Subcutaneous abdominal adipose tissue (tissue), 5 donors: ENCODE results near the gene RHBDF1.
"Not testable (repeated sequence)": the region's sequence is repeated elsewhere in the genome, so short reads cannot be mapped to it uniquely, and the experiment has no call there.

Experiments
- H3K27ac ChIP-seq: one replicate; pipeline ENCODE4 v1.7.0; 2013; ENCODE audit warnings: low read depth, mild to moderate bottlenecking, inconsistent platforms, low read length, moderate library complexity
- H3K27me3 ChIP-seq, 5 donors: one replicate each; pipeline ENCODE4 v1.7.0; 2013; ENCODE audit warnings: low read length in 5 of 5, inconsistent platforms in 1 of 5; ENCODE audit not compliant: control insufficient read depth in 5 of 5, insufficient read depth in 4 of 5
- H3K36me3 ChIP-seq, 5 donors: one replicate each; pipeline ENCODE4 v1.7.0; 2013; ENCODE audit warnings: low read length in 5 of 5; ENCODE audit not compliant: control insufficient read depth in 5 of 5, insufficient read depth in 5 of 5
- H3K4me1 ChIP-seq, 5 donors: one replicate each; pipeline ENCODE4 v1.7.0; 2013; ENCODE audit warnings: low read length in 5 of 5, mild to moderate bottlenecking in 3 of 5, moderate library complexity in 1 of 5; ENCODE audit not compliant: control insufficient read depth in 5 of 5, insufficient read depth in 5 of 5
- H3K4me3 ChIP-seq, 5 donors: one replicate each; pipeline ENCODE4 v1.7.0; 2013; ENCODE audit warnings: low read length in 5 of 5, low read depth in 1 of 5
- H3K9ac ChIP-seq, 5 donors: one replicate each; pipeline ENCODE4 v1.7.0; 2013; ENCODE audit warnings: low read length in 5 of 5, mild to moderate bottlenecking in 4 of 5, moderate library complexity in 3 of 5
- H3K9me3 ChIP-seq, 5 donors: one replicate each; pipeline ENCODE4 v1.7.0; 2013; ENCODE audit warnings: low read length in 5 of 5; ENCODE audit not compliant: control insufficient read depth in 5 of 5
- donor health status: healthy.
- donor health status: healthy.
- donor health status: healthy.
- donor health status: healthy.
- donor health status: healthy.

The RHBDF1 gene

GRCh38 chr16:38941-39892, 33.2 kb downstream of the RHBDF1 start:
- Histone ChIP-seq H3K9me3 (no peaks in the 10 kb centered on the region), H3K4me3 (no peak overlapping the region), H3K27ac (no peak overlapping the region), H3K36me3 (peaks cover 0 to 9% (median 3%) of the 10 kb centered on the region in 5 donors), H3K27me3 (no peaks in the 10 kb centered on the region), H3K9ac (no peak overlapping the region), H3K4me1 (peaks cover 0 to 14% (median 10%) of the 10 kb centered on the region in 5 donors)

- H3K4me3 ChIP-seq, H3K27me3 ChIP-seq, H3K9me3 ChIP-seq, H3K27ac ChIP-seq, H3K9ac ChIP-seq, H3K36me3 ChIP-seq: not testable (repeated sequence)
- peaks cover 0 to 16% (median 10%) of the 10 kb centered on the region in 5 donors for H3K4me1 ChIP-seq
These were observed 34.2 kb downstream of the RHBDF1 start for GRCh38 chr16:38206-38605.

- no peak overlapping the region for H3K27ac ChIP-seq
- no peaks in the 10 kb centered on the region for H3K9me3 ChIP-seq
- no peak overlapping the region for H3K9ac ChIP-seq
- H3K4me1 ChIP-seq, result peaks cover 0 to 16% (median 10%) of the 10 kb centered on the region in 5 donors
- H3K36me3 ChIP-seq, result peaks cover 0 to 5% (median 0%) of the 10 kb centered on the region in 5 donors
- no peaks in the 10 kb centered on the region for H3K27me3 ChIP-seq
- no peak overlapping the region for H3K4me3 ChIP-seq
These were observed 34.9 kb downstream of the RHBDF1 start for GRCh38 chr16:37511-37910.

GRCh38 chr16:36336-36984, 36.0 kb downstream of the RHBDF1 start:
- H3K27me3 ChIP-seq, result no peaks in the 10 kb centered on the region
- H3K27ac ChIP-seq, result no peak overlapping the region
- no peaks in the 10 kb centered on the region for H3K36me3 ChIP-seq
- H3K4me3 ChIP-seq, result no peak overlapping the region
- peak overlapping the region in 1 of 5 donors; percentile 4 for H3K9ac ChIP-seq
- H3K4me1 ChIP-seq, result peaks cover 0 to 16% (median 7%) of the 10 kb centered on the region in 5 donors
- no peaks in the 10 kb centered on the region for H3K9me3 ChIP-seq

- Histone ChIP-seq H3K27ac (no peak overlapping the region), H3K36me3 (no peaks in the 10 kb centered on the region), H3K4me3 (no peak overlapping the region), H3K4me1 (peaks cover 0 to 16% (median 7%) of the 10 kb centered on the region in 5 donors), H3K27me3 (no peaks in the 10 kb centered on the region), H3K9ac (no peak overlapping the region), H3K9me3 (no peaks in the 10 kb centered on the region)
These were observed 36.6 kb downstream of the RHBDF1 start for GRCh38 chr16:35678-36305.

GRCh38 chr16:35011-35677, 37.3 kb downstream of the RHBDF1 start:
- Histone ChIP-seq H3K27me3 (no peaks in the 10 kb centered on the region), H3K9me3 (no peaks in the 10 kb centered on the region), H3K27ac (no peak overlapping the region), H3K9ac (no peak overlapping the region), H3K36me3 (no peaks in the 10 kb centered on the region), H3K4me1 (peaks cover 0 to 16% (median 7%) of the 10 kb centered on the region in 5 donors), H3K4me3 (no peak overlapping the region)

GRCh38 chr16:34648-34987, 37.8 kb downstream of the RHBDF1 start:
- Histone ChIP-seq H3K27me3 (no peaks in the 10 kb centered on the region), H3K4me1 (peaks cover 0 to 16% (median 7%) of the 10 kb centered on the region in 5 donors), H3K9me3 (no peaks in the 10 kb centered on the region), H3K36me3 (no peaks in the 10 kb centered on the region), H3K9ac (no peak overlapping the region), H3K27ac (no peak overlapping the region), H3K4me3 (no peak overlapping the region)

GRCh38 chr16:33877-34647, 38.4 kb downstream of the RHBDF1 start:
- H3K36me3 ChIP-seq, result no peaks in the 10 kb centered on the region
- H3K9me3 ChIP-seq, result no peaks in the 10 kb centered on the region
- H3K4me1 ChIP-seq, result peaks cover 0 to 16% (median 7%) of the 10 kb centered on the region in 5 donors
- H3K27ac ChIP-seq, result no peak overlapping the region
- no peak overlapping the region for H3K4me3 ChIP-seq
- H3K9ac ChIP-seq, result no peak overlapping the region
- no peaks in the 10 kb centered on the region for H3K27me3 ChIP-seq

GRCh38 chr16:33154-33876, 39.1 kb downstream of the RHBDF1 start:
- not testable (repeated sequence) for H3K36me3 ChIP-seq, H3K27ac ChIP-seq, H3K9ac ChIP-seq, H3K27me3 ChIP-seq, H3K9me3 ChIP-seq, H3K4me3 ChIP-seq
- H3K4me1 ChIP-seq, result peaks cover 0 to 16% (median 7%) of the 10 kb centered on the region in 5 donors
